Endothelial cell of umbilical vein (primary cell): Measurements from ENCODE around the gene NANOGP8. TPM values are rescaled to one million over a fixed set of nuclear protein-coding genes. Genes with fewer than 3 reads are reported as not detected.

Source experiments
- BruUV-seq: library from RNA; stranded (reverse); fragments of 400-500 nt; replicated peaks from 2 replicates; lab custom pipeline; 2021; lab: Mats Ljungman, UMichigan
- CTCF ChIA-PET: fragments of 300-600, 350-600 bp; sonication (Branson Sonifier 250); formaldehyde crosslinking; loops from one replicate; lab custom pipeline; 2021; ENCODE audit warnings: antibody characterized with exemption, inconsistent platforms; lab: Charles Lee
- POLR2A ChIA-PET: fragments of 300-600, 350-600 bp; sonication (Branson Sonifier 250); formaldehyde crosslinking; loops from one replicate; lab custom pipeline; 2021; ENCODE audit warnings: antibody characterized with exemption, inconsistent platforms; lab: Charles Lee
- DNase-seq: peaks from one replicate; pipeline ENCODE4 v3.0.0-alpha.2; 2011; ENCODE audit warnings: low read depth, low spot score
- FAIRE-seq: peaks from 2 replicates; lab custom pipeline; 2011; peaks lifted over from hg19 to GRCh38; lab: Jason Lieb, UNC
- H2AFZ ChIP-seq: 2 replicates; pipeline ENCODE4 v1.6.0; 2012; ENCODE audit warnings: low read depth, low read length, control low read depth, inconsistent platforms
- H3K27ac ChIP-seq: 2 replicates; pipeline ENCODE4 v1.5.1; 2011; ENCODE audit warnings: low read depth, mild to moderate bottlenecking, control low read depth, low read length, moderate library complexity; ENCODE audit not compliant: insufficient read depth
- H3K27me3 ChIP-seq, 2 experiments: 2 replicates each; pipeline versions ENCODE4 v1.6.0 to v1.6.1; 2011; ENCODE audit warnings: low read length in 2 of 2, mixed read lengths in 1 of 2; ENCODE audit not compliant: control insufficient read depth in 2 of 2, insufficient read depth in 2 of 2
- H3K36me3 ChIP-seq, 2 experiments: 2 replicates in 1 of 2; 3 replicates in 1 of 2; pipeline ENCODE4 v1.5.1; 2011; ENCODE audit warnings: low read length in 2 of 2, mild to moderate bottlenecking in 1 of 2, moderate library complexity in 1 of 2; ENCODE audit not compliant: control insufficient read depth in 2 of 2, insufficient read depth in 2 of 2; ENCODE audit errors: extremely low read depth in 1 of 2
- H3K4me1 ChIP-seq: 3 replicates; pipeline ENCODE4 v1.5.1; 2011; ENCODE audit warnings: mild to moderate bottlenecking, low read length; ENCODE audit not compliant: control insufficient read depth, insufficient read depth; ENCODE audit errors: extremely low read depth
- H3K4me2 ChIP-seq: 2 replicates; pipeline ENCODE4 v1.6.1; 2011; ENCODE audit warnings: low read length, control low read depth, mixed read lengths; ENCODE audit not compliant: insufficient read depth
- H3K4me3 ChIP-seq, 3 experiments: fragments of 200-600 bp in 1 of 3; sonication (generic), shearing (Covaris generic) in 1 of 3; replicated peaks in 1 of 3; 2 replicates each; pipeline ENCODE4 v1.5.1; 2011 to 2016; ENCODE audit warnings: control low read depth in 3 of 3, low read length in 3 of 3, mild to moderate bottlenecking in 2 of 3, inconsistent platforms in 1 of 3, low read depth in 1 of 3, moderate library complexity in 1 of 3; ENCODE audit not compliant: insufficient read depth in 1 of 3
- H3K79me2 ChIP-seq: 2 replicates; pipeline ENCODE4 v1.6.0; 2012; ENCODE audit warnings: low read length, inconsistent platforms; ENCODE audit not compliant: control insufficient read depth, insufficient read depth
- H3K9ac ChIP-seq: replicated peaks from 2 replicates; pipeline ENCODE3; 2011; ENCODE audit warnings: low read length, control low read depth; ENCODE audit not compliant: insufficient read depth; ENCODE audit errors: extremely low read depth
- H3K9me1 ChIP-seq: replicated peaks from 3 replicates; pipeline ENCODE4 v1.6.0; 2011; ENCODE audit warnings: mild to moderate bottlenecking, low read length; ENCODE audit not compliant: control insufficient read depth, insufficient read depth; ENCODE audit errors: extremely low read depth
- H3K9me3 ChIP-seq: replicated peaks from 2 replicates; pipeline ENCODE4 v1.5.1; 2012; ENCODE audit warnings: low read length, inconsistent platforms; ENCODE audit not compliant: control insufficient read depth, insufficient read depth
- H4K20me1 ChIP-seq: replicated peaks from 2 replicates; pipeline ENCODE3; 2011; ENCODE audit warnings: mild to moderate bottlenecking, low read length; ENCODE audit not compliant: control insufficient read depth, insufficient read depth; ENCODE audit errors: extremely low read depth
- EZH2 ChIP-seq: IDR thresholded peaks from 2 replicates; pipeline ENCODE4 v1.6.1; 2012; ENCODE audit warnings: borderline replicate concordance, low read depth, mild to moderate bottlenecking, moderate library complexity, low read length, inconsistent platforms; ENCODE audit not compliant: severe bottlenecking
- FOS ChIP-seq: IDR thresholded peaks from 2 replicates; pipeline ENCODE4 v1.6.1; 2011; ENCODE audit warnings: mild to moderate bottlenecking, low read length, moderate library complexity, borderline replicate concordance; ENCODE audit not compliant: insufficient read depth
- GATA2 ChIP-seq: IDR thresholded peaks from 2 replicates; pipeline ENCODE4 v1.7.0; 2011; ENCODE audit warnings: low read depth, mild to moderate bottlenecking, moderate library complexity, mixed read lengths, low read length; ENCODE audit not compliant: insufficient read length, insufficient read depth
- JUN ChIP-seq: IDR thresholded peaks from 2 replicates; pipeline ENCODE4 v1.6.1; 2011; ENCODE audit warnings: borderline replicate concordance, low read depth; ENCODE audit not compliant: insufficient read length, insufficient read depth
- MAX ChIP-seq: IDR thresholded peaks from 2 replicates; pipeline ENCODE4 v1.6.1; 2011; ENCODE audit not compliant: insufficient read depth, insufficient read length
- MYC ChIP-seq: IDR thresholded peaks from one replicate; pipeline ENCODE4 v1.6.1; 2011; ENCODE audit warnings: mild to moderate bottlenecking, low read depth, low read length
- POLR2A ChIP-seq: IDR thresholded peaks from 2 replicates; pipeline ENCODE4 v1.6.1; 2012; ENCODE audit warnings: low read depth, mild to moderate bottlenecking, control low read depth, low read length
- POLR2AphosphoS5 ChIP-seq: IDR thresholded peaks from 2 replicates; pipeline ENCODE4 v1.6.1; 2012; ENCODE audit warnings: low read depth, mild to moderate bottlenecking, control low read depth, low read length, moderate library complexity; ENCODE audit not compliant: insufficient read depth
- dilution Hi-C: fragments of 300-500 bp; cut with MboI; formaldehyde crosslinking; loops from one replicate; pipeline ENCODE4 v1.15.0; 2019; ENCODE audit warnings: low sequenced_read_pairs; ENCODE audit not compliant: extremely low pct_ligation_motif_present
- intact Hi-C: fragments of 100-400 bp; cut with micrococcal nuclease; formaldehyde crosslinking; loops from one replicate; pipeline ENCODE4 v1.10.0; 2022
- polyA plus RNA-seq, 4 experiments: library from polyadenylated mRNA; depleted of rRNA in 3 of 4; stranded (reverse) in 3 of 4; unstranded in 1 of 4; fragments of >200 nt; gene quantifications; 2 replicates each; pipeline versions ENCODE4 v1.2.1 to v1.2.3, GENCODE V29; 2011 to 2012; ENCODE audit warnings: missing spikeins in 1 of 4
- total RNA-seq: library from RNA; stranded (reverse); gene quantifications from 2 replicates; pipeline ENCODE4 v1.2.3, GENCODE V29; 2021
- TF ChIP-seq, protein P1 (sequence below), 2 donors: IDR thresholded peaks; 1 replicate in 1 of 2; 2 replicates in 1 of 2; pipeline ENCODE4 v1.5.1; 2011; ENCODE audit warnings: low read length in 2 of 2, mild to moderate bottlenecking in 2 of 2, moderate library complexity in 2 of 2, control low read depth in 1 of 2, inconsistent platforms in 1 of 2, low read depth in 1 of 2; ENCODE audit not compliant: insufficient read depth in 1 of 2; ENCODE audit errors: extremely low read depth in 1 of 2

Gene NANOGP8
- total and polyA plus RNA-seq, 2 donors (not counting 3 experiments of a cell fraction or from before 2014, with no cell fraction given), result not detected

DNA sequence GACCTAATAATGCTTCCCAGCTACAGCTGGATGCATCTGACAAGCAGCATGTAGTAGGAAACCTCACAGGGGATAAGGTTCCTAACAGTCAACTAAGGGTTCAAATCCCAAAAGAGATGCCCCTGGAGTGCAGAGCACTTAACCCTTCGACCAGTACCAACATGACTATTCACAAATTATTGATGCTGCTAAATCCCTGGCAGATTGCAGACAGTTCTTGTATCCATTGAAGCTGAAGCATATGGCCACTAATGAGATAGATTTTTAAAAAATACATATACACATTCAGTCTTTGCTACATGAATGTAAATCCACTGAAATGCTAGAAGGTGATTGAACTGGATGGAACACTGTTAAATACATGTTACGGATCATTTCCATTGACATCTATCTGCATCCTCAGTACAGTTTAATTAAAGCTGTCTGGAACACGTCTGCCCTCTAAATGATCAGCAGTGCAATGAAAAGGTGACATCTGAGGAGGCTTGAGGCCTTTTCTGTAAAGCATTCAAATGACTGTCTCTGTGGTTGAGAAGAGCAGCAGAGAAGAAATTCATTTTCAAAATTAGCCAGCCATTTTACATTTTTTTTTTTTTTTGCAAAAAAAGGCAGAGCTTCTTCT is 19.5 kb upstream of the NANOGP8 start:
- Histone ChIP-seq H3K79me2 (no peaks in the 10 kb centered on the region), H3K9ac (no peak overlapping the region), H4K20me1 (no peaks in the 10 kb centered on the region), H3K4me1 (no peaks in the 10 kb centered on the region), H3K4me3 (no peak overlapping the region), H3K9me1 (no peaks in the 10 kb centered on the region), H3K36me3 (no peaks in the 10 kb centered on the region), H3K27me3 (no peaks in the 10 kb centered on the region), H3K27ac (no peak overlapping the region), H2AFZ (no peak overlapping the region), H3K4me2 (no peak overlapping the region), H3K9me3 (no peaks in the 10 kb centered on the region)
- DNase-seq (no peak), FAIRE-seq (no peak)
- intact Hi-C loops, result no loop called here
- ChIA-PET CTCF (interaction anchor here (1.0 kb wide), 1 partner anchor 340 kb away, joined by 3 read pairs; no protein-coding TSS in a partner anchor), POLR2A (no interaction called here)
- dilution Hi-C loops, result no loop called here
- TF ChIP-seq FOS (no peak), POLR2A (no peak), MAX (no peak), EZH2 (no peak), POLR2AphosphoS5 (no peak), GATA2 (no peak), MYC (no peak), JUN (no peak)
- TF ChIP-seq, protein P1, sequence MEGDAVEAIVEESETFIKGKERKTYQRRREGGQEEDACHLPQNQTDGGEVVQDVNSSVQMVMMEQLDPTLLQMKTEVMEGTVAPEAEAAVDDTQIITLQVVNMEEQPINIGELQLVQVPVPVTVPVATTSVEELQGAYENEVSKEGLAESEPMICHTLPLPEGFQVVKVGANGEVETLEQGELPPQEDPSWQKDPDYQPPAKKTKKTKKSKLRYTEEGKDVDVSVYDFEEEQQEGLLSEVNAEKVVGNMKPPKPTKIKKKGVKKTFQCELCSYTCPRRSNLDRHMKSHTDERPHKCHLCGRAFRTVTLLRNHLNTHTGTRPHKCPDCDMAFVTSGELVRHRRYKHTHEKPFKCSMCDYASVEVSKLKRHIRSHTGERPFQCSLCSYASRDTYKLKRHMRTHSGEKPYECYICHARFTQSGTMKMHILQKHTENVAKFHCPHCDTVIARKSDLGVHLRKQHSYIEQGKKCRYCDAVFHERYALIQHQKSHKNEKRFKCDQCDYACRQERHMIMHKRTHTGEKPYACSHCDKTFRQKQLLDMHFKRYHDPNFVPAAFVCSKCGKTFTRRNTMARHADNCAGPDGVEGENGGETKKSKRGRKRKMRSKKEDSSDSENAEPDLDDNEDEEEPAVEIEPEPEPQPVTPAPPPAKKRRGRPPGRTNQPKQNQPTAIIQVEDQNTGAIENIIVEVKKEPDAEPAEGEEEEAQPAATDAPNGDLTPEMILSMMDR (IDR thresholded peaks at IDR 0.05; ENCODE audit: extremely low read depth in 1 of 2, insufficient read depth in 1 of 2, low read depth in 1 of 2, low read length in 2 of 2), result no peak
- BruUV-seq, result no TSS peak
